Measurements from ENCODE around the gene PTGDS. TPM values are rescaled to one million over a fixed set of nuclear protein-coding genes. Genes with fewer than 3 reads are reported as not detected.
A peak's percentile ranks its signal among the peaks of the same experiment; 100 is the strongest.

PTGDS gene
- total and polyA plus RNA-seq, 12 donors = 1,129 to 5,119 (median 3,777) TPM

GRCh38 chr9:136973618-136974617, 3.4 kb upstream of the PTGDS start:
- 91 to 92% methylated on average over 28 to 29 of the region's 29 CpGs for WGBS, 2 donors
- H3K27ac ChIP-seq = peak overlapping the region in 7 of 10 donors; percentile 37 to 93 (median 89)

GRCh38 chr9:136974817-136975535, 2.3 kb upstream of the PTGDS start:
- DNase-seq (peak in 1 of 2 donors; percentile 47), ATAC-seq (peak in 4 of 8 donors; percentile 7 to 36 (median 8))
- Histone ChIP-seq H3K27ac (peak overlapping the region; percentile 9 to 93 (median 89)), H3K36me3 (no peaks in the 10 kb centered on the region), H3K4me1 (peaks cover 11 to 70% (median 44%) of the 10 kb centered on the region in 9 donors), H3K9me3 (no peaks in the 10 kb centered on the region), H3K4me3 (peak overlapping the region in 2 of 10 donors; percentile 2 to 5), H3K27me3 (peaks cover 0 to 20% (median 0%) of the 10 kb centered on the region in 7 donors)
- no peak for TF ChIP-seq CTCF (IDR thresholded peaks at IDR 0.05)
- 53 to 67% methylated on average over 15 of the region's 15 CpGs for WGBS, 2 donors
- intact Hi-C loops (cut with DNase I) = no loop called here

More at GRCh38 chr9:136973618-136974617, 3.4 kb upstream of the PTGDS start:
- Histone ChIP-seq H3K4me1 (peaks cover 11 to 59% (median 43%) of the 10 kb centered on the region in 9 donors), H3K36me3 (no peaks in the 10 kb centered on the region), H3K27me3 (peaks cover 0 to 20% (median 0%) of the 10 kb centered on the region in 7 donors), H3K4me3 (no peak overlapping the region), H3K9me3 (no peaks in the 10 kb centered on the region)
- TF ChIP-seq CTCF (IDR thresholded peaks at IDR 0.05) = no peak
- ATAC-seq (no peak), DNase-seq (peak in 1 of 2 donors; percentile 9)
- intact Hi-C loops (cut with DNase I) = no loop called here

DNA sequence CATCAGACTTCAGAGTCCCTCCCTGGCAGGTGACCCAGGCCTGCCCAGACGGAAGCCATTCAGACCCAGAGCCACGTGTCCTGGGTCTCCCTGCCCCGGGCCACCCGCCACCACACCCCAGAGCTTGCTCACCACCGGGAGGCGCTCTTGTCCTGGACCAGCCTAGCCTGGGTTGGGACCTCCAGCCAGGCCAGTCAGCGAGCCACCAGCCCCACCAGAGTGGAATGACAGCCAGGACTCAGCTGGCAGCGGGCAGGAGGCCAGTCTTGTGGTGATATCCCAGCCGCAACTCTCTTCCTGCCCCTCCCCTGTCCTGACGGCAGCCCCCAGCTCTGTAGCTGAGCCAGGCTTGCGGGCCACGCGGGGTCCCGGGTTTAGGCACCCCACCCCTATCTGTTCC, 1.7 kb upstream of the PTGDS start:
- TF ChIP-seq CTCF (IDR thresholded peaks at IDR 0.05) = peak in 8 of 9 donors; percentile 23 to 63 (median 50)
- Histone ChIP-seq H3K36me3 (no peaks in the 10 kb centered on the region), H3K27ac (peak overlapping the region; percentile 9 to 93 (median 89)), H3K4me3 (peak overlapping the region in 1 of 10 donors; percentile 5), H3K27me3 (peaks cover 0 to 20% (median 0%) of the 10 kb centered on the region in 7 donors), H3K4me1 (peaks cover 11 to 77% (median 48%) of the 10 kb centered on the region in 9 donors), H3K9me3 (no peaks in the 10 kb centered on the region)
- ATAC-seq (peak in 7 of 8 donors; percentile 1 to 46 (median 11)), DNase-seq (peak; percentile 76)
- intact Hi-C loops (cut with DNase I) = loop anchor here in 1 of 10 donors (2.0 kb wide), 1 partner anchor 27 kb away; no protein-coding TSS in a partner anchor
- 26 to 34% methylated on average over 14 of the region's 14 CpGs for WGBS, 2 donors

DNA sequence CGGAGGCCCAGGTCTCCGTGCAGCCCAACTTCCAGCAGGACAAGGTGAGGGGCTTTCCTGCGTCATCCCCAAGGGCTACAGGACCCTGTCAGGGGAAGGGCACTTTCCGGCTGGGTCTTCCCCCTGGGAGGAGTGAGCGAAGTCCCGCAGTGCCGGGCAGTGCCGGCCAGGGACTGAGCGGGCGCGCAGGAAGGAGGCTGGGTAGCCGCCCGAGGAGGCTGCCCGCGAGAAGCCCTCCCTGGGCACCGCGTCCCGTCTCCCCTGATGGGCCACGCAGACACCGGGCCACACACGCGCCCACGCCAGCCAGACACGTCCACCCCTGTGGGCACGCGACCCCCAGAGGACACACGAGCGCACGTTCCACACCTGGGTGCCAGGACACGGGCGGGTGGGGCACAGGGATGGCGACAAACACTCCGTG, 357 bp downstream of the PTGDS start:
- 7 to 14% methylated on average over 26 to 33 of the region's 33 CpGs for WGBS, 2 donors
- intact Hi-C loops (cut with DNase I) = loop anchor here in 2 of 10 donors (2.0 kb wide), 2 partner anchors 27 to 29 kb away; no protein-coding TSS in a partner anchor
- no peaks in the 10 kb centered on the region for H3K36me3 ChIP-seq
- peaks cover 0 to 20% (median 0%) of the 10 kb centered on the region in 7 donors for H3K27me3 ChIP-seq
- H3K4me3 ChIP-seq = peak overlapping the region; percentile 49 to 67 (median 58)
- H3K9me3 ChIP-seq = no peaks in the 10 kb centered on the region
- no peak for DNase-seq
- no peak for TF ChIP-seq CTCF (IDR thresholded peaks at IDR 0.05)
- peak overlapping the region; percentile 58 to 93 (median 89) for H3K27ac ChIP-seq
- H3K4me1 ChIP-seq = peaks cover 16 to 94% (median 57%) of the 10 kb centered on the region in 9 donors
- ATAC-seq = peak in 1 of 8 donors; percentile 0

All from heart right ventricle (tissue), 16 donors.